Keratinocyte (primary cell): ENCODE measurements around the gene MLLT3. TPM values are rescaled to one million over a fixed set of nuclear protein-coding genes. Genes with fewer than 3 reads are reported as not detected.

ENCODE experiments used
- DNase-seq: peaks from one replicate; pipeline ENCODE4 v3.0.0-alpha.2; 2011; ENCODE audit warnings: low read depth, missing footprints, low spot score
- FAIRE-seq: peaks from 2 replicates; lab custom pipeline; 2011; peaks lifted over from hg19 to GRCh38; lab: Jason Lieb, UNC
- H2AFZ ChIP-seq: 2 replicates; pipeline ENCODE4 v1.6.0; 2012; ENCODE audit warnings: low read length, control low read depth, inconsistent platforms; ENCODE audit not compliant: control insufficient read depth
- H3K27ac ChIP-seq: 2 replicates; pipeline ENCODE4 v1.5.1; 2011; ENCODE audit warnings: low read length; ENCODE audit not compliant: control insufficient read depth, insufficient read depth
- H3K27me3 ChIP-seq: 3 replicates; pipeline ENCODE4 v1.6.0; 2011; ENCODE audit warnings: low read length; ENCODE audit not compliant: control insufficient read depth, insufficient read depth; ENCODE audit errors: extremely low read depth
- H3K36me3 ChIP-seq, 2 experiments: 2 replicates in 1 of 2; 3 replicates in 1 of 2; pipeline ENCODE4 v1.5.1; 2011; ENCODE audit warnings: low read length in 2 of 2, mild to moderate bottlenecking in 1 of 2; ENCODE audit not compliant: control insufficient read depth in 2 of 2, insufficient read depth in 2 of 2; ENCODE audit errors: extremely low read depth in 1 of 2
- H3K4me1 ChIP-seq: 3 replicates; pipeline ENCODE4 v1.5.1; 2011; ENCODE audit warnings: low read length; ENCODE audit not compliant: control insufficient read depth, insufficient read depth; ENCODE audit errors: extremely low read depth
- H3K4me2 ChIP-seq: 3 replicates; pipeline ENCODE4 v1.6.0; 2011; ENCODE audit warnings: low read depth, low read length; ENCODE audit not compliant: control insufficient read depth, insufficient read depth; ENCODE audit errors: extremely low read depth
- H3K4me3 ChIP-seq, 3 experiments: fragments of 200-600 bp in 1 of 3; sonication (generic) in 1 of 3; 2 replicates in 2 of 3; 3 replicates in 1 of 3; pipeline ENCODE4 v1.5.1; 2011 to 2016; ENCODE audit warnings: low read length in 3 of 3, mild to moderate bottlenecking in 3 of 3, control low read depth in 2 of 3, inconsistent platforms in 1 of 3, low read depth in 1 of 3, mixed read lengths in 1 of 3, mixed run types in 1 of 3, moderate library complexity in 1 of 3; ENCODE audit not compliant: control insufficient read depth in 2 of 3, insufficient read depth in 2 of 3; ENCODE audit errors: extremely low read depth in 1 of 3
- H3K79me2 ChIP-seq: 2 replicates; pipeline ENCODE4 v1.6.0; 2012; ENCODE audit warnings: low read length; ENCODE audit not compliant: control insufficient read depth, insufficient read depth
- H3K9ac ChIP-seq: 3 replicates; pipeline ENCODE4 v1.6.0; 2011; ENCODE audit warnings: low read length; ENCODE audit not compliant: control insufficient read depth, insufficient read depth; ENCODE audit errors: extremely low read depth
- H3K9me1 ChIP-seq: 3 replicates; pipeline ENCODE4 v1.6.0; 2011; ENCODE audit warnings: low read length; ENCODE audit not compliant: control insufficient read depth, insufficient read depth; ENCODE audit errors: extremely low read depth
- H3K9me3 ChIP-seq: 2 replicates; pipeline ENCODE4 v1.5.1; 2012; ENCODE audit warnings: low read depth, low read length; ENCODE audit not compliant: control insufficient read depth
- H4K20me1 ChIP-seq: 3 replicates; pipeline ENCODE4 v1.6.0; 2011; ENCODE audit warnings: low read length; ENCODE audit not compliant: control insufficient read depth, insufficient read depth; ENCODE audit errors: extremely low read depth
- CTCF ChIP-seq, 3 experiments: IDR thresholded peaks in 1 of 3; conservative IDR thresholded peaks in 1 of 3; optimal IDR thresholded peaks in 1 of 3; 2 replicates in 2 of 3; 3 replicates in 1 of 3; pipeline versions ENCODE3 to v1.5.1; 2011; ENCODE audit warnings: low read length in 3 of 3, mild to moderate bottlenecking in 3 of 3, moderate library complexity in 2 of 3, control low read depth in 1 of 3, inconsistent platforms in 1 of 3; ENCODE audit not compliant: insufficient read depth in 2 of 3; ENCODE audit errors: extremely low read depth in 1 of 3
- EZH2 ChIP-seq: IDR thresholded peaks from one replicate; pipeline ENCODE4 v1.6.1; 2012; ENCODE audit warnings: inconsistent platforms, mild to moderate bottlenecking, low read length, moderate library complexity
- dilution Hi-C: fragments of 300-500 bp; cut with MboI; formaldehyde crosslinking; loops from one replicate; pipeline ENCODE4 v1.7.0; 2020; ENCODE audit warnings: low sequenced_read_pairs; ENCODE audit not compliant: extremely low pct_ligation_motif_present
- polyA plus RNA-seq, 5 experiments: library from polyadenylated mRNA; depleted of rRNA in 3 of 5; stranded (reverse) in 3 of 5; stranded (forward) in 1 of 5; unstranded in 1 of 5; fragments of >200 nt; gene quantifications; 1 replicate in 1 of 5; 2 replicates in 3 of 5; 3 replicates in 1 of 5; pipeline versions ENCODE4 v1.2.1 to v1.2.3, GENCODE V29; 2011 to 2012; ENCODE audit warnings: missing spikeins in 2 of 5, low read depth in 1 of 5, low replicate concordance in 1 of 5

Gene MLLT3
- polyA plus RNA-seq, 1 donor (not counting 4 experiments of a cell fraction or from before 2014, with no cell fraction given) = 17.0 TPM

GRCh38 chr9:20477940-20478620, 144.2 kb downstream of the MLLT3 start:
- Histone ChIP-seq H3K27me3 (no peaks in the 10 kb centered on the region), H3K9me1 (no peaks in the 10 kb centered on the region), H3K79me2 (no peaks in the 10 kb centered on the region), H3K9me3 (no peaks in the 10 kb centered on the region), H2AFZ (no peak overlapping the region), H3K4me3 (no peak overlapping the region), H3K4me2 (peak overlapping the region; percentile 43), H3K4me1 (peaks cover 24% of the 10 kb centered on the region), H3K9ac (no peak overlapping the region), H4K20me1 (no peaks in the 10 kb centered on the region), H3K36me3 (no peaks in the 10 kb centered on the region), H3K27ac (no peak overlapping the region)
- TF ChIP-seq CTCF (optimal IDR thresholded peaks at IDR 0.05 in 1 of 3, IDR thresholded peaks at IDR 0.05 in 1 of 3, conservative IDR thresholded peaks at IDR 0.05 in 1 of 3; ENCODE audit: extremely low read depth in 1 of 3, insufficient read depth in 2 of 3, low read length in 3 of 3) = no peak
- no peak for TF ChIP-seq EZH2
- FAIRE-seq (peak; percentile 97), DNase-seq (peak; percentile 15)
- dilution Hi-C loops = loop anchor here (10.0 kb wide), 1 partner anchor 63 kb away; no protein-coding TSS in a partner anchor

GRCh38 chr9:20476912-20477521, 145.3 kb downstream of the MLLT3 start:
- no peak overlapping the region for H3K4me3 ChIP-seq
- dilution Hi-C loops = loop anchor here (10.0 kb wide), 1 partner anchor 62 kb away; no protein-coding TSS in a partner anchor
- H3K36me3 ChIP-seq = no peaks in the 10 kb centered on the region
- FAIRE-seq (no peak), DNase-seq (no peak)
- H3K4me2 ChIP-seq = no peak overlapping the region
- H2AFZ ChIP-seq = no peak overlapping the region
- no peak for TF ChIP-seq EZH2
- no peak for TF ChIP-seq CTCF (optimal IDR thresholded peaks at IDR 0.05 in 1 of 3, IDR thresholded peaks at IDR 0.05 in 1 of 3, conservative IDR thresholded peaks at IDR 0.05 in 1 of 3; ENCODE audit: extremely low read depth in 1 of 3, insufficient read depth in 2 of 3, low read length in 3 of 3)
- H3K9ac ChIP-seq = no peak overlapping the region
- no peaks in the 10 kb centered on the region for H3K27me3 ChIP-seq
- H4K20me1 ChIP-seq = no peaks in the 10 kb centered on the region
- H3K4me1 ChIP-seq = peaks cover 24% of the 10 kb centered on the region
- no peaks in the 10 kb centered on the region for H3K79me2 ChIP-seq
- no peaks in the 10 kb centered on the region for H3K9me1 ChIP-seq
- H3K27ac ChIP-seq = no peak overlapping the region
- H3K9me3 ChIP-seq = no peaks in the 10 kb centered on the region
